OCI-LY7 (cell line): ENCODE data around the gene COL13A1. TPM values are rescaled to one million over a fixed set of nuclear protein-coding genes. Genes with fewer than 3 reads are reported as not detected.

Experiments used
- BruUV-seq: library from RNA; stranded (reverse); fragments of 400-500 nt; replicated peaks from 2 replicates; lab custom pipeline; 2021; lab: Mats Ljungman, UMichigan
- CTCF ChIA-PET: fragments of 300-600 bp; sonication (Branson Sonifier 250); formaldehyde crosslinking; loops from one replicate; lab custom pipeline; 2022; ENCODE audit warnings: antibody characterized with exemption; ENCODE audit not compliant: unreplicated experiment; lab: Charles Lee
- POLR2A ChIA-PET: fragments of 300-600 bp; sonication (Branson Sonifier 250); formaldehyde crosslinking; loops from one replicate; lab custom pipeline; 2022; ENCODE audit warnings: antibody characterized with exemption; lab: Charles Lee
- DNase-seq: peaks from one replicate; pipeline ENCODE4 v3.0.0-alpha.2; 2015; ENCODE audit warnings: low spot score
- H2AFZ ChIP-seq: fragments of 200-600 bp; sonication (generic), shearing (Covaris generic); 2 replicates; pipeline ENCODE4 v1.6.1; 2014; ENCODE audit warnings: mild to moderate bottlenecking, antibody characterized with exemption, low read length, moderate library complexity
- H3K27ac ChIP-seq: fragments of 200-600 bp; sonication (generic); 2 replicates; pipeline ENCODE4 v1.5.1; 2014; ENCODE audit warnings: mixed run types, low read depth, mild to moderate bottlenecking, moderate library complexity, low read length, inconsistent platforms; ENCODE audit not compliant: poor library complexity, severe bottlenecking
- H3K36me3 ChIP-seq: fragments of 200-600 bp; sonication (generic); 2 replicates; pipeline ENCODE4 v1.6.1; 2014; ENCODE audit warnings: mild to moderate bottlenecking, antibody characterized with exemption, low read length, moderate library complexity, mixed read lengths; ENCODE audit not compliant: insufficient read depth
- H3K4me1 ChIP-seq: fragments of 200-600 bp; sonication (generic); 2 replicates; pipeline ENCODE4 v1.5.1; 2014; ENCODE audit warnings: mild to moderate bottlenecking, low read length; ENCODE audit not compliant: insufficient read depth, poor library complexity, severe bottlenecking
- H3K4me2 ChIP-seq: fragments of 200-600 bp; sonication (generic); 2 replicates; pipeline ENCODE4 v1.6.1; 2014; ENCODE audit warnings: mild to moderate bottlenecking, low read length
- H3K4me3 ChIP-seq: fragments of 200-600 bp; sonication (generic); 2 replicates; pipeline ENCODE4 v1.5.1; 2014; ENCODE audit warnings: mild to moderate bottlenecking, low read depth, low read length; ENCODE audit not compliant: poor library complexity, severe bottlenecking
- H3K79me2 ChIP-seq: fragments of 200-600 bp; sonication (generic); 2 replicates; pipeline ENCODE4 v1.6.1; 2016; ENCODE audit warnings: low read depth, mild to moderate bottlenecking, low read length, moderate library complexity, mixed read lengths; ENCODE audit not compliant: insufficient read depth
- H3K9me2 ChIP-seq: fragments of 200-600 bp; sonication (generic); 2 replicates; pipeline ENCODE4 v1.6.1; 2016; ENCODE audit warnings: mild to moderate bottlenecking, low read length, mixed read lengths; ENCODE audit not compliant: insufficient read depth
- H3K9me3 ChIP-seq: fragments of 200-600 bp; sonication (generic); 2 replicates; pipeline ENCODE4 v1.6.1; 2014; ENCODE audit warnings: mild to moderate bottlenecking, mixed run types, low read length, mixed read lengths
- H4K20me1 ChIP-seq: fragments of 200-600 bp; sonication (generic); 2 replicates; pipeline ENCODE4 v1.6.1; 2014; ENCODE audit warnings: mild to moderate bottlenecking, antibody characterized with exemption, low read length, moderate library complexity, mixed read lengths; ENCODE audit not compliant: insufficient read depth
- CTCF ChIP-seq: fragments of 200-600 bp; sonication (generic); conservative IDR thresholded peaks from 2 replicates; pipeline ENCODE4 v1.5.1; 2014; ENCODE audit warnings: mild to moderate bottlenecking, antibody characterized with exemption, low read length, moderate library complexity, mixed read lengths
- EZH2phosphoT487 ChIP-seq: fragments of 200-600 bp; sonication (generic); IDR thresholded peaks from 2 replicates; pipeline ENCODE4 v1.6.1; 2018; ENCODE audit warnings: low read depth, borderline replicate concordance, mild to moderate bottlenecking, mixed run types, antibody characterized with exemption, low read length, moderate library complexity, mixed read lengths
- intact Hi-C: fragments of 100-400 bp; cut with micrococcal nuclease; formaldehyde crosslinking; loops from one replicate; pipeline ENCODE4 v1.10.0; 2022; ENCODE audit not compliant: unreplicated experiment
- total RNA-seq, 2 experiments: library from RNA; depleted of rRNA in 1 of 2; stranded (reverse); fragments of >200 nt in 1 of 2; shearing (Covaris generic) in 1 of 2; gene quantifications; 2 replicates each; pipeline ENCODE4 v1.2.3, GENCODE V29; 2014 to 2022

COL13A1 gene
- total RNA-seq, 2 experiments from 2014 or later: 0.06 TPM; not detected in 1

GRCh38 chr10:69938541-69938991 lies 136.9 kb downstream of the COL13A1 start:
- H3K9me3 ChIP-seq: no peaks in the 10 kb centered on the region
- no peak overlapping the region for H3K4me3 ChIP-seq
- ChIA-PET CTCF (interaction anchor here (0.6 kb wide), 1 partner anchor 61 kb away, joined by 3 read pairs; no protein-coding TSS in a partner anchor), POLR2A (interaction anchor here (0.6 kb wide), 1 partner anchor 16 kb away, joined by 3 read pairs; no protein-coding TSS in a partner anchor)
- no peaks in the 10 kb centered on the region for H3K36me3 ChIP-seq
- BruUV-seq: no TSS peak
- intact Hi-C loops: no loop called here
- H3K9me2 ChIP-seq: no peaks in the 10 kb centered on the region
- no peak overlapping the region for H3K27ac ChIP-seq
- H3K79me2 ChIP-seq: no peaks in the 10 kb centered on the region
- H3K4me1 ChIP-seq: no peaks in the 10 kb centered on the region
- H2AFZ ChIP-seq: no peak overlapping the region
- no peaks in the 10 kb centered on the region for H4K20me1 ChIP-seq
- TF ChIP-seq EZH2phosphoT487 (no peak), CTCF (no peak)
- no peak for DNase-seq
- H3K4me2 ChIP-seq: no peak overlapping the region

GRCh38 chr10:69939061-69939460 lies 137.4 kb downstream of the COL13A1 start:
- no peaks in the 10 kb centered on the region for H3K79me2 ChIP-seq
- ChIA-PET POLR2A (no interaction called here), CTCF (no interaction called here)
- H3K36me3 ChIP-seq: no peaks in the 10 kb centered on the region
- no peak overlapping the region for H2AFZ ChIP-seq
- no peak overlapping the region for H3K4me2 ChIP-seq
- H4K20me1 ChIP-seq: no peaks in the 10 kb centered on the region
- no peak for TF ChIP-seq EZH2phosphoT487
- no peak for TF ChIP-seq CTCF
- H3K4me3 ChIP-seq: no peak overlapping the region
- no peak overlapping the region for H3K27ac ChIP-seq
- no peak for DNase-seq
- BruUV-seq: no TSS peak
- H3K4me1 ChIP-seq: no peaks in the 10 kb centered on the region
- no peaks in the 10 kb centered on the region for H3K9me3 ChIP-seq
- H3K9me2 ChIP-seq: no peaks in the 10 kb centered on the region
- intact Hi-C loops: no loop called here

GRCh38 chr10:69939481-69939880 lies 137.8 kb downstream of the COL13A1 start:
- TF ChIP-seq CTCF (no peak), EZH2phosphoT487 (no peak)
- ChIA-PET POLR2A (no interaction called here), CTCF (no interaction called here)
- H3K79me2 ChIP-seq: no peaks in the 10 kb centered on the region
- no peak overlapping the region for H3K27ac ChIP-seq
- intact Hi-C loops: no loop called here
- no TSS peak for BruUV-seq
- no peak overlapping the region for H3K4me3 ChIP-seq
- no peak overlapping the region for H3K4me2 ChIP-seq
- no peaks in the 10 kb centered on the region for H4K20me1 ChIP-seq
- no peaks in the 10 kb centered on the region for H3K9me3 ChIP-seq
- no peak for DNase-seq
- no peaks in the 10 kb centered on the region for H3K9me2 ChIP-seq
- H3K36me3 ChIP-seq: no peaks in the 10 kb centered on the region
- H2AFZ ChIP-seq: no peak overlapping the region
- H3K4me1 ChIP-seq: no peaks in the 10 kb centered on the region
